IPS-20b (cell line): Measurements from ENCODE around the gene SLC6A7.

Source experiments
- H3K27ac ChIP-seq: one replicate; pipeline ENCODE4 v1.5.1; 2013; ENCODE audit warnings: low read length
- H3K27me3 ChIP-seq: 2 replicates; pipeline ENCODE4 v1.6.1; 2013; ENCODE audit warnings: mild to moderate bottlenecking, low read length, inconsistent platforms; ENCODE audit not compliant: insufficient read depth
- H3K36me3 ChIP-seq: 2 replicates; pipeline ENCODE4 v1.6.1; 2013; ENCODE audit warnings: low read depth, mild to moderate bottlenecking, inconsistent platforms, low read length, moderate library complexity; ENCODE audit not compliant: insufficient read depth
- H3K4me1 ChIP-seq: 2 replicates; pipeline ENCODE4 v1.6.1; 2013; ENCODE audit warnings: mild to moderate bottlenecking, control low read depth, inconsistent platforms, low read length, moderate library complexity; ENCODE audit not compliant: insufficient read depth
- H3K4me3 ChIP-seq: 2 replicates; pipeline ENCODE4 v1.5.1; 2013; ENCODE audit warnings: mild to moderate bottlenecking, low read length, inconsistent platforms
- H3K9ac ChIP-seq: 2 replicates; pipeline ENCODE4 v1.6.1; 2013; ENCODE audit warnings: low read depth, mild to moderate bottlenecking, inconsistent platforms, low read length, moderate library complexity
- H3K9me3 ChIP-seq: 2 replicates; pipeline ENCODE4 v1.6.1; 2013; ENCODE audit warnings: mild to moderate bottlenecking, low read depth, low read length, inconsistent platforms; ENCODE audit not compliant: insufficient read depth

Gene SLC6A7

DNA sequence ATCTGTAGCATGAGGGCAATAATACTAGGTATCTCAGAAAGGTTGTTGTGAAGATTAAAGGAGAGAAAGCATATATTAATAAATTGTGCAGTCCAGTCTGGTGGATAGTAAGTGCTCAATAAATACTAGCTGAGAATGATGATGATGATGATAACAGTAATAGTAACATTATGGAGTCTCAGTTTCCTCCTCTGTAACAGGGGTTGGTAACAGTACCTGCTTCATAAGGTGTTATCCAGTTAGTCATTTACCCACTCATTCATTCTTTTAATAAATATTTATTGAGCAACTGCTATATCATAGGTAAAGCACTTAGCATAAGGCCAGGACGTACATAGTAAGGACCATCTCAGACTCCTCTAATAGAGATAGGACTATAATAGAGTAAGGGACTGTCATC is 7.6 kb downstream of the SLC6A7 start:
- Histone ChIP-seq H3K4me3 (no peak overlapping the region), H3K9ac (no peak overlapping the region), H3K36me3 (no peaks in the 10 kb centered on the region), H3K27me3 (peaks cover 22% of the 10 kb centered on the region), H3K27ac (no peak overlapping the region), H3K9me3 (no peaks in the 10 kb centered on the region), H3K4me1 (no peaks in the 10 kb centered on the region)

DNA sequence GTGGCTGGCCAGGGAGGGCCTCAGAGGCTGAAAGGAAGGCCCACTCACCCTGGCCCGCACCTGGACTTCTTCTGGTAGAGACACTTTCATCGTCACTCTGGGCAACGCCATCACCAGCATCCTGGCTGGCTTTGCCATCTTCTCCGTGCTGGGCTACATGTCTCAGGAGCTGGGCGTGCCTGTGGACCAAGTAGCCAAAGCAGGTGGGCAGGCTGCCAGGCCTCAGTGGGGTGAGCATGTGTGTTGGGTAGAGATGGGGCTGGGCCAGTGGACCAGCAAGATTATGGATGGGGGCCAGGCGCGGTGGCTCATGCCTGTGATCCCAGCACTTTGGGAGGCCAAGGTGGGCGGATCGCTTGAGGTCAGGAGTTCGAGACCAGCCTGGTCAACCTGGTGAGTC is 12.6 kb downstream of the SLC6A7 start:
- Histone ChIP-seq H3K9ac (no peak overlapping the region), H3K36me3 (no peaks in the 10 kb centered on the region), H3K27me3 (peaks cover 9% of the 10 kb centered on the region; the same call in 1 of the 2 replicates), H3K4me1 (no peaks in the 10 kb centered on the region), H3K27ac (no peak overlapping the region), H3K9me3 (no peaks in the 10 kb centered on the region), H3K4me3 (no peak overlapping the region)

DNA sequence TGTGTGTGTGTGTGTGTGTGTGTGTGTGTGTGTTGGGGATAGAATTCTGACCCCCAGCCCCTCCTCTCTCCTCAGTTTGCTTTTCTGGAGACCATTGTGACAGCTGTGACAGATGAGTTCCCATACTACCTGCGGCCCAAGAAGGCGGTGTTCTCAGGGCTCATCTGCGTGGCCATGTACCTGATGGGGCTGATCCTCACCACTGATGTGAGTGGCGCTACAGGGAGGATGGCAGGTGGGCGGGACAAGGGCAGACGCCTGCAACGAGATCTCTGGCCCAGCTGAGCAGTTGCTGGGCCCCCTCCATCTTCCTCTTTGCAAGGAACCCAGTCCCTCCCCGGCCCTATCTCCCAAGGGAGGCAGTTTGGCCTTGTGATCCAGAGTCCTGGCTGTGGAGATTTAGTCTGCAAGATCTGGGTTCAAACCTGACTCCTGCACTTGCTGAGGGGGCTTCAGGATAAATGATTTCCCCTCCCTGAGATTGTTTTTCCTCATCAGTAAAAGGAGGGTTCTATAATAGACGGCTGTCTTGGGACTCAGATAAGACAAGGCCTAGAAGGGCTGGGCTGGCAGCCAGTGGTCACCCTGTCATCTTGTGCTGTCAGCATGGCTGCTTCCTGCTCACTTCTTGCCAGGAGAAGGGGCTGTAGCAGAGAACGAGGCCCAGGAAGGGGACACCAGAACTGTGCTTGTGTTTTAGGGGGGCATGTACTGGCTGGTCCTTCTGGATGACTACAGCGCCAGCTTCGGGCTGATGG is 14.1 kb downstream of the SLC6A7 start:
- Histone ChIP-seq H3K9ac (no peak overlapping the region), H3K9me3 (no peaks in the 10 kb centered on the region), H3K27ac (no peak overlapping the region), H3K4me1 (peaks cover 2% of the 10 kb centered on the region; the same call in 1 of the 2 replicates), H3K27me3 (peaks cover 9% of the 10 kb centered on the region), H3K36me3 (no peaks in the 10 kb centered on the region), H3K4me3 (no peak overlapping the region)

DNA sequence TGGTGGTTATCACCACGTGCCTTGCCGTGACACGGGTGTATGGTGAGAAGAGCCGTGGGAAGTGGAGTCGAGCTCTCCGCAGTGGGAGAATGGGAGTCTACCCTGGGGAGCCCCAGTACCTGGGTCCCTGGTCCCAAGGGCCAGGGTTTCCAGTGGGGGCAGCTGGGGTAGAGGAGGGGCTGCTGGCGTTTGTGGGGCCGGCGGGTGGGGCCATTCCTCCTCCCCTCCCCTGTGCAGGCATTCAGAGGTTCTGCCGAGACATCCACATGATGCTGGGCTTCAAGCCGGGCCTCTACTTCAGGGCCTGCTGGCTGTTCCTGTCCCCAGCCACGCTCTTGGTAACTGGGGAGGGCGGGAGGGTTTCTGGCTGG is 14.7 kb downstream of the SLC6A7 start:
- Histone ChIP-seq H3K4me3 (no peak overlapping the region), H3K9me3 (no peaks in the 10 kb centered on the region), H3K36me3 (no peaks in the 10 kb centered on the region), H3K9ac (no peak overlapping the region), H3K27ac (no peak overlapping the region), H3K27me3 (peaks cover 9% of the 10 kb centered on the region), H3K4me1 (peaks cover 5% of the 10 kb centered on the region; the same call in 1 of the 2 replicates)

DNA sequence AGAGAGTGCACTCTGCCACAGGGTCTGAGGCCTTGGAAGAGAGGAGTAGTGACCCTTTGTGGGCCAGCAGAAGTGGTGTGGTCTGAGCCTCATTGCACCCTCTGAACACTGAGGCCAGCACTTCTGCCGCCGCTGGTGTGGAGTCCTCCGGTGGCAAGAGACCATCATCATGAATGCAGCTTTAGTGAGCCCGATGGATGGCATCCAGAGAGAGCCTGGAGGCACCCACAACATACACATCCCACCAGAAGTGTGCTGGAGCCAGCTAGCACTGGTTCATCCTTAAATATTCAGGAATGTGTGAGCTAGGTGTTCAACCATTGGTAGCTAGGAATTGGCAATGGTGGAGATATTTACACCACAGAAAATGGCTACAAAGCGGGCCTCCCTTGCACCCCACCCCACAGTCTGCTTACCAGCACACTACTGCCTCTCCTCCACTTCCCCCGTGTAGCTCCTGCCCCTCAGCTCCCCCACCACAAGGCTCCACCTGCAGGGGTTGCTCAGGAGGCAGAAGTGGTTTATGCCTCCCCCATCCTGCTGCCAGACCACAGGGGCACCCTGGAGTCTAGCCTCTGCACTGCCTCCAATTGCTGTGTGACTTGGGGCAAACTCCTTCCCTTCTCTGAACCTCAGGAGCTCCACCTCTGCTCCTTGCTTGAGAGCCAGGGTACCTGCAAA is 16.4 kb downstream of the SLC6A7 start:
- no peak overlapping the region for H3K4me3 ChIP-seq
- peaks cover 16% of the 10 kb centered on the region; the same call in 1 of the 2 replicates for H3K27me3 ChIP-seq
- H3K9ac ChIP-seq, result no peak overlapping the region
- H3K4me1 ChIP-seq, result peaks cover 16% of the 10 kb centered on the region
- no peak overlapping the region for H3K27ac ChIP-seq
- no peaks in the 10 kb centered on the region for H3K9me3 ChIP-seq
- H3K36me3 ChIP-seq, result no peaks in the 10 kb centered on the region

DNA sequence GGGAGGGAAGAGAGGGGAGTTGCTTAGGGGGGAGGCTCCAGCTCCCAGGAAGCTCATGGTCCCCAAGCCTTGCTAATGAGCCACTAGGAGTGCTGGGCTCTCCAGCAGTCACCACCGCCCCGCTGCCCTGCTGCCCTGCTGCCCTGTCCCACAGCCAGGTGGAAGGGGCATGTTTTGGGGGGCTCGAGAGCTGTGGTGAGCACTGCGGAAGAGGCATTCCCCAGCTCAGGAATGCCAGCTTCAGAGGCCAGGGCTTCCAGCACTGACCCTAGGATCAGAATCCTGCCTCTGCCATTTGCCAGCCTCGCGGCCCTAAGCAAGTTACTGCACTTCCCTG is 16.9 kb downstream of the SLC6A7 start:
- H3K27me3 ChIP-seq, result peaks cover 16% of the 10 kb centered on the region; the same call in 1 of the 2 replicates
- no peak overlapping the region for H3K27ac ChIP-seq
- H3K36me3 ChIP-seq, result no peaks in the 10 kb centered on the region
- peaks cover 19% of the 10 kb centered on the region for H3K4me1 ChIP-seq
- no peaks in the 10 kb centered on the region for H3K9me3 ChIP-seq
- H3K4me3 ChIP-seq, result no peak overlapping the region
- no peak overlapping the region for H3K9ac ChIP-seq

DNA sequence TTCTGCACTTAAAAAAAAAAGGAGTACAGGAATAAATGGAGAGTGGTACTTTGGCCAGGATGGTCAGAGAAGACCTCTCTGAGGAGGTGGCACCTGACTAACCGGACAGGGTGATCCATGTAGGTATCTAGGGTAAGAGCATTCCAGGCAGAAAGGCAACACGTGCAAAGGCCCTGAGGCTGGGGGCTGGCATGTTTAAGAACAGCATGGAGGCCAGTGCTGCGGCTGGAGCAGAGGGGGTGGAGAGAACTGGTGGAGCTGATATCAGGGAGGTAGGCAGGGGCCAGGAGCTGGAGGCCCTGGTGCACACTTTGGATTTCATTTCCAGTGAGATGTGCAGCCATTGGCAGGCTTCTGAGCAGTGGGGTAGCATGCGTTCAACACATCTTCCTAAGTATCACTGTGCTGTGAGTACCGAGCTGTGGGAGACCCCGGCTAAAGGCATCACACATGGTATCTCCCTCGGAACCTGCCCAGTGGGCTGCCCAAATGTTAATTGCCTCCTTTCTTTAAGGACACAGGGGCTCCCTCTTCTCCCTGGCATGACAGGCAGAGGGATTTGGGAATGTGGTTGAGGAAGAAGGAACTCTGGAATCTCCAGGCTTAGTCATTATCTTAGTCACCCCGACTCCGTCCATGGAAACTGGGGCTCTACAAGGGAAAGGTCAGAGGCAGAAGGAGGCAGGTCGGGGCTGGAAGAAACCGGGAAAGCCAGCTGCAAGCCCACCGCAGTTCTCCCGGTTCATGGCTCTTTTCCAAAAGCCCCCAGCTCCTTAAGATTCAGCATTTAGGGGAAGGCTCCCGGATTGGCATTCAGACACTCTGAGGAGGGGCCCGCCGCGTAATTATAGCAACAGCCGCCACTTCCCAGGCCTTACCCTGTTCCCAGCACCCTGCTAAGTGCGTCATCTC is 18.6 kb downstream of the SLC6A7 start:
- H3K4me1 ChIP-seq, result peaks cover 23% of the 10 kb centered on the region
- H3K9me3 ChIP-seq, result no peaks in the 10 kb centered on the region
- H3K27ac ChIP-seq, result no peak overlapping the region
- peak overlapping the region; percentile 53; the same call in 1 of the 2 replicates for H3K9ac ChIP-seq
- peaks cover 24% of the 10 kb centered on the region; the same call in 1 of the 2 replicates for H3K27me3 ChIP-seq
- no peaks in the 10 kb centered on the region for H3K36me3 ChIP-seq
- no peak overlapping the region for H3K4me3 ChIP-seq

DNA sequence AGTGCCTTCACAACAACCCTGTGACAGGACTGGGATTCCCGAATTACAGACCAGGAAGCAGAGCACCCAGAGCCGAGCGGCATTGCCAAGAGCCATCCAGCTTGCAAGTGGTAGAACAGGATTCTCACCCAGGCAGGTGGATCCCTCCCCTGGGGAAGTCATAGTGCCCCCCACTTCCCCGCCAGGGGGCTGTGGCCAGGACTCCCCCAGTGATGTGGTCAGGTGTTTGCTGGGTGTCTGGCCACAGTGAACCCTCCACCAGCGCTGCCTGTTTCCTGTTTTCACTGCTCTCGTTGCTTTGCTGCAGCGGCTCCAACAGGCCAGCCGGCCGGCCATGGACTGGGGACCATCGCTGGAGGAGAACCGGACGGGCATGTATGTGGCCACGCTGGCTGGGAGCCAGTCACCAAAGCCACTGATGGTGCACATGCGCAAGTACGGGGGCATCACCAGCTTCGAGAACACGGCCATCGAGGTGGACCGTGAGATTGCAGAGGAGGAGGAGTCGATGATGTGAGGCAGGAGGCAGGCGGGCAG is 19.3 kb downstream of the SLC6A7 start:
- peaks cover 24% of the 10 kb centered on the region; the same call in 1 of the 2 replicates for H3K27me3 ChIP-seq
- H3K27ac ChIP-seq, result no peak overlapping the region
- no peaks in the 10 kb centered on the region for H3K36me3 ChIP-seq
- H3K4me1 ChIP-seq, result peaks cover 23% of the 10 kb centered on the region
- peak overlapping the region; percentile 53; the same call in 1 of the 2 replicates for H3K9ac ChIP-seq
- no peaks in the 10 kb centered on the region for H3K9me3 ChIP-seq
- no peak overlapping the region for H3K4me3 ChIP-seq

DNA sequence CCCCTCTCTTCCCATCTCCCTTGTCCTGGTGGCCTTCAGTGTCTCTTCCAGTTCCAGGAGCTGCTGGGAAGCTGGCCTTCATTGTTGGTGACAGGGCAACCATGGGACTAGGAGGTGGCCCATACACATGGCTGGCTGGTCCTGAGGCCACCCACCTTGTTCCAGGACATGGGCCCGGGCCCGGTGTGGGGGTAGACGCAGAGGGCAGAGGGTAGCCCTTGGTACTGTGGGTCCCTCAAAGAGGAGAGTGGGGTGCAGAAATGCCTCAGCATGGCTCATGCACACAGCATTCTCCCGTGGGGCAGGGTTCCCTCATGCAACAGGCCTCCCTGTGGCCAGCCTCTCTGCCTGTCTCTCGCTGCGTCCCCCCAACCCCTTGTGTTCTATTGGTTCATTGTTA is 20.8 kb downstream of the SLC6A7 start:
- Histone ChIP-seq H3K27me3 (peaks cover 30% of the 10 kb centered on the region), H3K9ac (no peak overlapping the region), H3K4me3 (peak overlapping the region; percentile 3; the same call in 1 of the 2 replicates), H3K4me1 (peaks cover 23% of the 10 kb centered on the region), H3K9me3 (no peaks in the 10 kb centered on the region), H3K36me3 (no peaks in the 10 kb centered on the region), H3K27ac (no peak overlapping the region)

DNA sequence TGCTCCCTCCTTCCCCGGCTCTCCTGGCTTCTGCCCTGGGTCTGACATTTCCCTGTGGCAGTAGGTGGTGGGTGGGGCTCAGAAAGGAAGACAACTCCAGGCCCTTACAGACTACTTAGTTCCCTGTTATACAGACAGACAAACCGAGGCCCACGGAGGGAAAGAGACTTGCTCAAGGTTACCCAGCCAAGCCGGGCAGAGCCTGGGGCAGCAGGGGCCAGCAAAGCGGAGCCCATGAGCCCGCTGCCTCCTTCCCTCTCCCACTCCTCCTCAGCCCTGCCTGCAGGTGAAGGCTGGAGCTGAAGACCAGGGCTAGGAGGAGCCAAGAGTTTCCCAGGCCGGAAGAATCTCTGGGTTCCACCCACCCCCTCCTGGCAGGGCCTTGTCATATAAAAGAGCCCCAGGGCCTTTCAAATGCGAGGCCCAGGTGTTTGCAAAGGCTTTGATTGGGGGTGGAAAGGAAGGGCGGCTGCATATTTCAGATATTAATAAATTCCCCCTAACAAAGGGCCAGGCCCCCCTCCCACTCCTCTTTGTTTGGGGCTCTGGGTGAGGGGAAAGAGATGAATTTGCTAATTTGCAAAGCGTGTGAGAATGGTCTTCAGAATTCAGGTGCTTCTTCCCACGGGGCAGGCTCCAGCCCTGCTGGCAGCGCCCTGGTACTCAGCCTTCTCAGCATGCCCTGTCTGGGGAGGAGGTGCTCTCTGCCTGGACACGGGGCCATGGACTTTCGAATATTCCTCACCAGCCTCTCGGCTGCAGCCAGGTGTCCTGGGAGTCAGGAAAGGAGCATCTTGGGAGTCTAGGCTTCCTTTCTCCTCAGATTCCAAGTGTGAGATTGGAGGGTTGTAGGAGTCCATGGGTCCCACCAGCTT is 21.5 kb downstream of the SLC6A7 start:
- Histone ChIP-seq H3K27me3 (peaks cover 30% of the 10 kb centered on the region), H3K9me3 (no peaks in the 10 kb centered on the region), H3K4me3 (peak overlapping the region; percentile 25; the same call in 1 of the 2 replicates), H3K27ac (no peak overlapping the region), H3K4me1 (peaks cover 23% of the 10 kb centered on the region), H3K9ac (no peak overlapping the region), H3K36me3 (no peaks in the 10 kb centered on the region)
